Measurements from ENCODE around the gene MACF1. TPM values are rescaled to one million over a fixed set of nuclear protein-coding genes. Genes with fewer than 3 reads are reported as not detected.
A peak's percentile ranks its signal among the peaks of the same experiment; 100 is the strongest.

Gene MACF1
- total RNA-seq, 1 donor from 2014 or later: 185 TPM

- Mint-ChIP-seq H3K36me3 (ENCODE audit: low read depth) (peaks cover 28% of the 10 kb centered on the region), H3K27ac (ENCODE audit: unreplicated experiment) (no peak overlapping the region)
Observed at GRCh38 chr1:39484564-39484963, 280.1 kb downstream of the MACF1 start.

GRCh38 chr1:39485046-39485803, 280.7 kb downstream of the MACF1 start:
- no peak for TF ChIP-seq CTCF (conservative IDR thresholded peaks at IDR 0.05)
- Mint-ChIP-seq H3K4me3 (no peak overlapping the region), H3K9me3 (no peaks in the 10 kb centered on the region), H3K4me1 (peaks cover 5% of the 10 kb centered on the region), H3K27ac (ENCODE audit: unreplicated experiment) (no peak overlapping the region), H3K36me3 (ENCODE audit: low read depth) (peaks cover 25% of the 10 kb centered on the region), H3K27me3 (ENCODE audit: low read depth) (peaks cover 14% of the 10 kb centered on the region)
- DNase-seq (ENCODE audit: low read depth, low spot score): no peak

More at GRCh38 chr1:39484564-39484963, 280.1 kb downstream of the MACF1 start:
- Mint-ChIP-seq H3K4me3 (no peak overlapping the region), H3K4me1 (peaks cover 5% of the 10 kb centered on the region), H3K27me3 (ENCODE audit: low read depth) (peaks cover 8% of the 10 kb centered on the region), H3K9me3 (no peaks in the 10 kb centered on the region)
- no peak for DNase-seq (ENCODE audit: low read depth, low spot score)
- TF ChIP-seq CTCF (conservative IDR thresholded peaks at IDR 0.05): no peak

- TF ChIP-seq CTCF (conservative IDR thresholded peaks at IDR 0.05): no peak
- Mint-ChIP-seq H3K9me3 (no peaks in the 10 kb centered on the region), H3K36me3 (ENCODE audit: low read depth) (peaks cover 14% of the 10 kb centered on the region), H3K4me3 (no peak overlapping the region), H3K4me1 (peaks cover 4% of the 10 kb centered on the region), H3K27ac (ENCODE audit: unreplicated experiment) (no peak overlapping the region), H3K27me3 (ENCODE audit: low read depth) (peaks cover 32% of the 10 kb centered on the region)
- DNase-seq (ENCODE audit: low read depth, low spot score): no peak
Observed at GRCh38 chr1:39488012-39488545, 283.6 kb downstream of the MACF1 start.

- peaks cover 41% of the 10 kb centered on the region for H3K27me3 Mint-ChIP-seq (ENCODE audit: low read depth)
- no peak for TF ChIP-seq CTCF (conservative IDR thresholded peaks at IDR 0.05)
- peak overlapping the region; percentile 75 for H3K4me3 Mint-ChIP-seq
- H3K9me3 Mint-ChIP-seq: no peaks in the 10 kb centered on the region
- no peak for DNase-seq (ENCODE audit: low read depth, low spot score)
- H3K36me3 Mint-ChIP-seq (ENCODE audit: low read depth): peaks cover 9% of the 10 kb centered on the region
- H3K4me1 Mint-ChIP-seq: no peaks in the 10 kb centered on the region
- H3K27ac Mint-ChIP-seq (ENCODE audit: unreplicated experiment): no peak overlapping the region
Observed at GRCh38 chr1:39488793-39489566, 284.5 kb downstream of the MACF1 start.

GRCh38 chr1:39489567-39490239, 285.2 kb downstream of the MACF1 start:
- peak overlapping the region; percentile 75 for H3K4me3 Mint-ChIP-seq
- no peak overlapping the region for H3K27ac Mint-ChIP-seq (ENCODE audit: unreplicated experiment)
- no peak for TF ChIP-seq CTCF (conservative IDR thresholded peaks at IDR 0.05)
- peaks cover 9% of the 10 kb centered on the region for H3K36me3 Mint-ChIP-seq (ENCODE audit: low read depth)
- peaks cover 49% of the 10 kb centered on the region for H3K27me3 Mint-ChIP-seq (ENCODE audit: low read depth)
- no peaks in the 10 kb centered on the region for H3K4me1 Mint-ChIP-seq
- no peak for DNase-seq (ENCODE audit: low read depth, low spot score)
- no peaks in the 10 kb centered on the region for H3K9me3 Mint-ChIP-seq
